HG03025 (cell line): ENCODE results near the gene LRRC75B.
"Not testable (repeated sequence)": the region's sequence is repeated elsewhere in the genome, so short reads cannot be mapped to it uniquely, and the experiment has no call there.

Source experiments
- ATAC-seq: cut with Tn5 transposase; IDR thresholded peaks from one replicate; pipeline ENCODE4 v1.9.1; 2021; ENCODE audit warnings: mild to moderate bottlenecking, moderate library complexity; ENCODE audit not compliant: unreplicated experiment, low FRiP score

Gene LRRC75B

GRCh38 chr22:24602847-24603769 lies 10.2 kb upstream of the LRRC75B start, which contains the start of gene GGT1:
GGT1 (plus strand) TSS chr22:24603193; CDS start chr22:24611082, 7,889 bp downstream.
- ATAC-seq: not testable (repeated sequence)

- ATAC-seq: not testable (repeated sequence)
Measured at GRCh38 chr22:24602105-24602749, 9.4 kb upstream of the LRRC75B start.

GRCh38 chr22:24601217-24602104 lies 8.6 kb upstream of the LRRC75B start:
- ATAC-seq: no peak

- not testable (repeated sequence) for ATAC-seq
Measured at GRCh38 chr22:24599958-24600715, 7.3 kb upstream of the LRRC75B start.

- ATAC-seq: no peak
Measured at GRCh38 chr22:24599514-24599913, 6.6 kb upstream of the LRRC75B start.

GRCh38 chr22:24597076-24597475 lies 4.2 kb upstream of the LRRC75B start:
- ATAC-seq: not testable (repeated sequence)

- no peak for ATAC-seq
Measured at GRCh38 chr22:24595863-24596262, 3.0 kb upstream of the LRRC75B start.

- ATAC-seq: no peak
Measured at GRCh38 chr22:24595228-24595627, 2.4 kb upstream of the LRRC75B start.

GRCh38 chr22:24594569-24595120 lies 1.8 kb upstream of the LRRC75B start:
- no peak for ATAC-seq

- no peak for ATAC-seq
Measured at GRCh38 chr22:24593836-24594568, 1.1 kb upstream of the LRRC75B start.

GRCh38 chr22:24593559-24593835 lies 624 bp upstream of the LRRC75B start:
- not testable (repeated sequence) for ATAC-seq

- ATAC-seq: no peak
Measured at GRCh38 chr22:24592058-24592850, 619 bp downstream of the LRRC75B start.

- ATAC-seq: no peak
Measured at GRCh38 chr22:24591286-24591830, 1.5 kb downstream of the LRRC75B start.

- no peak for ATAC-seq
Measured at GRCh38 chr22:24590596-24591173, 2.2 kb downstream of the LRRC75B start.

- ATAC-seq: no peak
Measured at GRCh38 chr22:24589518-24590030, 3.3 kb downstream of the LRRC75B start.

- no peak for ATAC-seq
Measured at GRCh38 chr22:24588757-24589481, 4.0 kb downstream of the LRRC75B start.

GRCh38 chr22:24588381-24588756 lies 4.5 kb downstream of the LRRC75B start:
- no peak for ATAC-seq
